ENCODE data around the gene WDR54. TPM values are rescaled to one million over a fixed set of nuclear protein-coding genes. Genes with fewer than 3 reads are reported as not detected.

WDR54 gene
- total and polyA plus RNA-seq, 4 donors: 1.7 to 4.2 (median 3.1) TPM

DNA sequence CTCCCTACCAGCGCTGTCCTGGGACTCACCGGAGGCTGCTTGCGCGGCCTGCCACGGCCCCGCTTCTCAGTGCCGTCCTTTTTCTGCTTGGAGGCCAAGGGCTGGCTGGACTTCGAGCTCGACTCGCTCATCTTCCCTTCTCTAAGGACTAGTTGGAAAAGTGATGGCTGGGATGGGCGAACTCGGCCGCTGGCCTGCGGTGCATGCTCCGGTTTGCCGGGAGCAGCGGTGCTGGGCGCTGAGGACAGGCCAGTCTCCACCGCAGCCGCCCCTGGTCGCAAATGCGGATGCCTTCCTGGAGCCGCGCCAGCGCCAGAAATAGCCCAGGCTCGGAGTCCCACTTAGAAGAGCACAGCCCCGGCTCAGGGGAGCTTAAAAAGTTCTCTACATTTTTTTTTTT lies 3.2 kb upstream of the WDR54 start:
- no peak overlapping the region for H3K27ac ChIP-seq (ENCODE audit: low read depth in 1 of 2, low read length in 2 of 2)
- H3K9me3 ChIP-seq (ENCODE audit: control insufficient read depth in 4 of 4, low read length in 3 of 4): no peaks in the 10 kb centered on the region
- no peak overlapping the region for H3K4me3 ChIP-seq (ENCODE audit: low read depth in 1 of 3, low read length in 3 of 3)
- peaks cover 7 to 23% (median 18%) of the 10 kb centered on the region in 4 donors for H3K4me1 ChIP-seq (ENCODE audit: control insufficient read depth in 4 of 4, insufficient read depth in 4 of 4, low read length in 3 of 4)
- TF ChIP-seq YY1 (IDR thresholded peaks at IDR 0.05) (no peak), HNF4G (IDR thresholded peaks at IDR 0.05) (no peak), RAD21 (IDR thresholded peaks at IDR 0.05) (no peak), HNF4A (conservative IDR thresholded peaks at IDR 0.05) (no peak), FOXA2 (IDR thresholded peaks at IDR 0.05) (no peak), REST (IDR thresholded peaks at IDR 0.05) (no peak), NR2F2 (IDR thresholded peaks at IDR 0.05) (no peak), SP1 (IDR thresholded peaks at IDR 0.05) (no peak), EGR1 (IDR thresholded peaks at IDR 0.05; ENCODE audit: low read depth in 2 of 2) (no peak), JUND (IDR thresholded peaks at IDR 0.05) (no peak), GABPA (IDR thresholded peaks at IDR 0.05 in 1 of 2, conservative IDR thresholded peaks at IDR 0.05 in 1 of 2) (no peak), FOXA1 (IDR thresholded peaks at IDR 0.05) (no peak), ZBTB33 (IDR thresholded peaks at IDR 0.05) (no peak), ATF3 (IDR thresholded peaks at IDR 0.05) (no peak), TAF1 (conservative IDR thresholded peaks at IDR 0.05) (no peak)
- TF ChIP-seq, protein P1, sequence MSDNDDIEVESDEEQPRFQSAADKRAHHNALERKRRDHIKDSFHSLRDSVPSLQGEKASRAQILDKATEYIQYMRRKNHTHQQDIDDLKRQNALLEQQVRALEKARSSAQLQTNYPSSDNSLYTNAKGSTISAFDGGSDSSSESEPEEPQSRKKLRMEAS (IDR thresholded peaks at IDR 0.05): no peak
- TF ChIP-seq, protein P2, sequence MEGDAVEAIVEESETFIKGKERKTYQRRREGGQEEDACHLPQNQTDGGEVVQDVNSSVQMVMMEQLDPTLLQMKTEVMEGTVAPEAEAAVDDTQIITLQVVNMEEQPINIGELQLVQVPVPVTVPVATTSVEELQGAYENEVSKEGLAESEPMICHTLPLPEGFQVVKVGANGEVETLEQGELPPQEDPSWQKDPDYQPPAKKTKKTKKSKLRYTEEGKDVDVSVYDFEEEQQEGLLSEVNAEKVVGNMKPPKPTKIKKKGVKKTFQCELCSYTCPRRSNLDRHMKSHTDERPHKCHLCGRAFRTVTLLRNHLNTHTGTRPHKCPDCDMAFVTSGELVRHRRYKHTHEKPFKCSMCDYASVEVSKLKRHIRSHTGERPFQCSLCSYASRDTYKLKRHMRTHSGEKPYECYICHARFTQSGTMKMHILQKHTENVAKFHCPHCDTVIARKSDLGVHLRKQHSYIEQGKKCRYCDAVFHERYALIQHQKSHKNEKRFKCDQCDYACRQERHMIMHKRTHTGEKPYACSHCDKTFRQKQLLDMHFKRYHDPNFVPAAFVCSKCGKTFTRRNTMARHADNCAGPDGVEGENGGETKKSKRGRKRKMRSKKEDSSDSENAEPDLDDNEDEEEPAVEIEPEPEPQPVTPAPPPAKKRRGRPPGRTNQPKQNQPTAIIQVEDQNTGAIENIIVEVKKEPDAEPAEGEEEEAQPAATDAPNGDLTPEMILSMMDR (IDR thresholded peaks at IDR 0.05; ENCODE audit: low read depth, low read length, missing input control): no peak
- no peak for DNase-seq (ENCODE audit: low spot score)
- WGBS: 76% methylated on average over 27 of the region's 27 CpGs
- H3K9ac ChIP-seq (ENCODE audit: low read depth in 1 of 2, low read length in 2 of 2): no peak overlapping the region
- H3K36me3 ChIP-seq (ENCODE audit: control insufficient read depth in 4 of 4, insufficient read depth in 3 of 4, low read depth in 1 of 4, low read length in 3 of 4): no peaks in the 10 kb centered on the region
- peaks cover 0 to 7% (median 0%) of the 10 kb centered on the region in 4 donors for H3K27me3 ChIP-seq (ENCODE audit: control insufficient read depth in 4 of 4, insufficient read depth in 4 of 4, low read length in 3 of 4)

Data from liver (tissue), 9 donors.